GM19025 (cell line): Measurements from ENCODE around the gene ZBTB43.

ENCODE experiments used
- ATAC-seq: cut with Tn5 transposase; IDR thresholded peaks from one replicate; pipeline ENCODE4 v1.9.1; 2021; ENCODE audit warnings: mild to moderate bottlenecking, low read depth, moderate library complexity; ENCODE audit not compliant: unreplicated experiment

Gene ZBTB43

DNA sequence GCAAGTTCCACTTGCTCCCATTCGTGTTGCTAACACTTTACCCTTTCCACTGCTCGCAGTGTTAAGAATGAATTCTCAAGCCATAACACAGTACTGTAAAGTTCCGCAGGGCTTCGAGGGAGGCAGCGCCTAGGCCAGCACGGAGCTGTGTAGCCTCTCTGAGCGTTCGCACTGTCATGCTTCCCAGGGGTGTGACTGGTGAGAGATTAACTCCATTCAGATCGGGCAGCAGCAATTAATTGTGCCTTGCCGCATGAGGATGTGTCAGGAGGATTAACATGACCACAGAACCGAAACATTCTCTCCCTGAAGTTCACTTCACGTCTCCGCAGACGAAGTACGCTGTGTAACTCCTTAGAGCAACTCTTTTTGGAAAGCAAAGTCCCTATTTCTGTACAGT lies 78.8 kb downstream of the ZBTB43 start:
- ATAC-seq = no peak

DNA sequence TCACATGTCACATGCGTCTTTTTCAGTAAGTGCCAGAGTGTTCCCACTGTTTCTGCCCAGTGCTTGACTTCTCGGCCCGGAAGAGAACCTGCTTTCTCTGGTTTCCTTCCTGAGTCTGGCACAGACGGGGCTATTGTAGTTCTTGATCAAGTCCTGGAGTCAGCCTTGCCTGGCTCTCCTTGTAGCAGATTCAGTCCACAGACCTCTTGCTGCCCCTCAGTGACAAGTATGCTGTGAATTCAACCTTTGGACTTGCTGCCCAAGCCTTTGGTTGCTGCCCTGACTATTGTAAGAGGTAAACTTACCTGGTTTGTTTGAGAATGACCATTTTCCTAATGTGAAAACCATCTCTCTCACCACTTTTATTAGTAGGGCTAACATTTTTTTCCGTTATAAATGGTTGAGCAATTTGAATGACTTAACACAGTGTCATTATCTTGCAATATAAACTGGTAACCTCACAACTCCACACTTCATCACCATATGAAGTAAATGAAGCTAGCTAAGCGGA lies 80.3 kb downstream of the ZBTB43 start:
- no peak for ATAC-seq

DNA sequence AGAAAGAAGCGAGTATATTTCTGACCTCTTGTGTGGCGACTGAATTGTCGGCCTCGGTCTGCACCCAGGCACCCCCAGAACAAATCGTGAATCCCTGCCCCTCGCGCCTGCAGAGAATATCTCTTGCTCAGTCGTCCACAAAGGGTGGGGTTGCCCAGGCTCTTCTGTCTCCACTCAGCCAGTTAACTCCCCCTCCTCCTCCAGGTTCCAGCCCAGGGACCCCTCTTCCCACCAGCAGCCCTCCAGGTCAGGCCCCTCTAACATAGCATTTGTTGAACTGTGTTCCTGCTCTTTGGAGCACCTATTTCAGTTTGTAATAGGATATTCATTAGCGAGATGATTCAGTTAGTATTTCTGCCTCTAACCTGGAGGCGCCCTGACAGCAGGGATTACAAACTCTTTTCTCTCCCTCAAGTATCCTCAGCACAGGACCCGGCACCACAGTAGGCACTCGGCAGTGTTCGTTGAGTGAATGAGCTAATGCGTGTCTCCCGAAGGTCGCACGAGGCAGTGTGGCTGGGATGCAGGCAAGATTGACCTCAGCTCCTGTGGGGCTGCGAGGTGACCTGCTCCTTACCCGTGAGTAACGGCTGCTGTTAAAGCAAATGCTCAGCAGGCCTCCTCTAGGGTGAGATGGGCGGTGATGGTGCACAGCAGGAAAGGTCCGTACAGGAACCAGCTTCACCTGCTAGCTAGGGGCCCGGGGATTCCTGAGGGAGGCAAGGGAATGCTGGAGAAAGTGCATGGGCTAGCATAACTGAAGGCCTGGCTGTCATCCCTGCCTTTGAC lies 81.4 kb downstream of the ZBTB43 start:
- ATAC-seq = no peak

- ATAC-seq = no peak
Observed at GRCh38 chr9:126886897-126887296, 82.1 kb downstream of the ZBTB43 start.
